OCI-LY7 (cell line): Measurements from ENCODE around the gene PLEKHH1. TPM values are rescaled to one million over a fixed set of nuclear protein-coding genes. Genes with fewer than 3 reads are reported as not detected.
A peak's percentile ranks its signal among the peaks of the same experiment; 100 is the strongest.

Experiments
- BruUV-seq: library from RNA; stranded (reverse); fragments of 400-500 nt; replicated peaks from 2 replicates; lab custom pipeline; 2021; lab: Mats Ljungman, UMichigan
- CTCF ChIA-PET: fragments of 300-600 bp; sonication (Branson Sonifier 250); formaldehyde crosslinking; loops from one replicate; lab custom pipeline; 2022; ENCODE audit warnings: antibody characterized with exemption; ENCODE audit not compliant: unreplicated experiment; lab: Charles Lee
- POLR2A ChIA-PET: fragments of 300-600 bp; sonication (Branson Sonifier 250); formaldehyde crosslinking; loops from one replicate; lab custom pipeline; 2022; ENCODE audit warnings: antibody characterized with exemption; lab: Charles Lee
- DNase-seq: peaks from one replicate; pipeline ENCODE4 v3.0.0-alpha.2; 2015; ENCODE audit warnings: low spot score
- H2AFZ ChIP-seq: fragments of 200-600 bp; sonication (generic), shearing (Covaris generic); 2 replicates; pipeline ENCODE4 v1.6.1; 2014; ENCODE audit warnings: mild to moderate bottlenecking, antibody characterized with exemption, low read length, moderate library complexity
- H3K27ac ChIP-seq: fragments of 200-600 bp; sonication (generic); 2 replicates; pipeline ENCODE4 v1.5.1; 2014; ENCODE audit warnings: mixed run types, low read depth, mild to moderate bottlenecking, moderate library complexity, low read length, inconsistent platforms; ENCODE audit not compliant: poor library complexity, severe bottlenecking
- H3K36me3 ChIP-seq: fragments of 200-600 bp; sonication (generic); 2 replicates; pipeline ENCODE4 v1.6.1; 2014; ENCODE audit warnings: mild to moderate bottlenecking, antibody characterized with exemption, low read length, moderate library complexity, mixed read lengths; ENCODE audit not compliant: insufficient read depth
- H3K4me1 ChIP-seq: fragments of 200-600 bp; sonication (generic); 2 replicates; pipeline ENCODE4 v1.5.1; 2014; ENCODE audit warnings: mild to moderate bottlenecking, low read length; ENCODE audit not compliant: insufficient read depth, poor library complexity, severe bottlenecking
- H3K4me2 ChIP-seq: fragments of 200-600 bp; sonication (generic); 2 replicates; pipeline ENCODE4 v1.6.1; 2014; ENCODE audit warnings: mild to moderate bottlenecking, low read length
- H3K4me3 ChIP-seq: fragments of 200-600 bp; sonication (generic); 2 replicates; pipeline ENCODE4 v1.5.1; 2014; ENCODE audit warnings: mild to moderate bottlenecking, low read depth, low read length; ENCODE audit not compliant: poor library complexity, severe bottlenecking
- H3K79me2 ChIP-seq: fragments of 200-600 bp; sonication (generic); 2 replicates; pipeline ENCODE4 v1.6.1; 2016; ENCODE audit warnings: low read depth, mild to moderate bottlenecking, low read length, moderate library complexity, mixed read lengths; ENCODE audit not compliant: insufficient read depth
- H3K9me2 ChIP-seq: fragments of 200-600 bp; sonication (generic); 2 replicates; pipeline ENCODE4 v1.6.1; 2016; ENCODE audit warnings: mild to moderate bottlenecking, low read length, mixed read lengths; ENCODE audit not compliant: insufficient read depth
- H3K9me3 ChIP-seq: fragments of 200-600 bp; sonication (generic); 2 replicates; pipeline ENCODE4 v1.6.1; 2014; ENCODE audit warnings: mild to moderate bottlenecking, mixed run types, low read length, mixed read lengths
- H4K20me1 ChIP-seq: fragments of 200-600 bp; sonication (generic); 2 replicates; pipeline ENCODE4 v1.6.1; 2014; ENCODE audit warnings: mild to moderate bottlenecking, antibody characterized with exemption, low read length, moderate library complexity, mixed read lengths; ENCODE audit not compliant: insufficient read depth
- EZH2phosphoT487 ChIP-seq: fragments of 200-600 bp; sonication (generic); IDR thresholded peaks from 2 replicates; pipeline ENCODE4 v1.6.1; 2018; ENCODE audit warnings: low read depth, borderline replicate concordance, mild to moderate bottlenecking, mixed run types, antibody characterized with exemption, low read length, moderate library complexity, mixed read lengths
- intact Hi-C: fragments of 100-400 bp; cut with micrococcal nuclease; formaldehyde crosslinking; loops from one replicate; pipeline ENCODE4 v1.10.0; 2022; ENCODE audit not compliant: unreplicated experiment
- total RNA-seq, 2 experiments: library from RNA; depleted of rRNA in 1 of 2; stranded (reverse); fragments of >200 nt in 1 of 2; shearing (Covaris generic) in 1 of 2; gene quantifications; 2 replicates each; pipeline ENCODE4 v1.2.3, GENCODE V29; 2014 to 2022
- TF ChIP-seq, protein P1 (sequence below): fragments of 200-600 bp; sonication (generic); conservative IDR thresholded peaks from 2 replicates; pipeline ENCODE4 v1.5.1; 2014; ENCODE audit warnings: mild to moderate bottlenecking, antibody characterized with exemption, low read length, moderate library complexity, mixed read lengths

Gene PLEKHH1
- total RNA-seq, 2 experiments from 2014 or later, result not detected

GRCh38 chr14:67609642-67610310 is 76.7 kb downstream of the PLEKHH1 start:
- no peak for DNase-seq
- Histone ChIP-seq H3K27ac (no peak overlapping the region), H3K4me1 (no peaks in the 10 kb centered on the region), H3K9me3 (no peaks in the 10 kb centered on the region), H4K20me1 (no peaks in the 10 kb centered on the region), H3K36me3 (no peaks in the 10 kb centered on the region), H3K4me3 (no peak overlapping the region), H3K9me2 (no peaks in the 10 kb centered on the region), H3K4me2 (no peak overlapping the region), H2AFZ (0 out of 2 replicates have a peak overlapping the region, but pooled peaks have one; percentile 34), H3K79me2 (no peaks in the 10 kb centered on the region)
- ChIA-PET POLR2A (interaction anchor here (0.6 to 1.7 kb wide), 2 partner anchors 59 to 94 kb away, joined by 6 read pairs; no protein-coding TSS in a partner anchor), CTCF (interaction anchor here (0.6 kb wide), 1 partner anchor 9 kb away, joined by 3 read pairs; no protein-coding TSS in a partner anchor)
- intact Hi-C loops, result loop anchor here (10.0 kb wide), 1 partner anchor 205 kb away; the partner anchor contains the start of genes RAD51B and ZFYVE26
- no peak for TF ChIP-seq EZH2phosphoT487
- TF ChIP-seq, protein P1, sequence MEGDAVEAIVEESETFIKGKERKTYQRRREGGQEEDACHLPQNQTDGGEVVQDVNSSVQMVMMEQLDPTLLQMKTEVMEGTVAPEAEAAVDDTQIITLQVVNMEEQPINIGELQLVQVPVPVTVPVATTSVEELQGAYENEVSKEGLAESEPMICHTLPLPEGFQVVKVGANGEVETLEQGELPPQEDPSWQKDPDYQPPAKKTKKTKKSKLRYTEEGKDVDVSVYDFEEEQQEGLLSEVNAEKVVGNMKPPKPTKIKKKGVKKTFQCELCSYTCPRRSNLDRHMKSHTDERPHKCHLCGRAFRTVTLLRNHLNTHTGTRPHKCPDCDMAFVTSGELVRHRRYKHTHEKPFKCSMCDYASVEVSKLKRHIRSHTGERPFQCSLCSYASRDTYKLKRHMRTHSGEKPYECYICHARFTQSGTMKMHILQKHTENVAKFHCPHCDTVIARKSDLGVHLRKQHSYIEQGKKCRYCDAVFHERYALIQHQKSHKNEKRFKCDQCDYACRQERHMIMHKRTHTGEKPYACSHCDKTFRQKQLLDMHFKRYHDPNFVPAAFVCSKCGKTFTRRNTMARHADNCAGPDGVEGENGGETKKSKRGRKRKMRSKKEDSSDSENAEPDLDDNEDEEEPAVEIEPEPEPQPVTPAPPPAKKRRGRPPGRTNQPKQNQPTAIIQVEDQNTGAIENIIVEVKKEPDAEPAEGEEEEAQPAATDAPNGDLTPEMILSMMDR, result no peak
- BruUV-seq, result no TSS peak

- Histone ChIP-seq H3K4me1 (no peaks in the 10 kb centered on the region), H3K4me3 (no peak overlapping the region), H3K4me2 (no peak overlapping the region), H3K9me3 (no peaks in the 10 kb centered on the region), H3K27ac (no peak overlapping the region), H3K36me3 (no peaks in the 10 kb centered on the region), H2AFZ (0 out of 2 replicates have a peak overlapping the region, but pooled peaks have one; percentile 34), H3K9me2 (no peaks in the 10 kb centered on the region), H3K79me2 (no peaks in the 10 kb centered on the region), H4K20me1 (no peaks in the 10 kb centered on the region)
- DNase-seq, result no peak
- POLR2A ChIA-PET, result interaction anchor here (1.7 kb wide), 1 partner anchor 94 kb away, joined by 6 read pairs; no protein-coding TSS in a partner anchor
- intact Hi-C loops, result no loop called here
- BruUV-seq, result no TSS peak
- TF ChIP-seq, protein P1, result no peak
- TF ChIP-seq EZH2phosphoT487, result no peak
- CTCF ChIA-PET, result interaction anchor here (0.6 kb wide), 1 partner anchor 10 kb away, joined by 3 read pairs; no protein-coding TSS in a partner anchor
These were observed 77.4 kb downstream of the PLEKHH1 start for GRCh38 chr14:67610491-67610890.
